RPMI8226 (cell line): ENCODE measurements around the gene VAT1L.
A peak's percentile ranks its signal among the peaks of the same experiment; 100 is the strongest.

ENCODE experiments used
- DNase-seq: peaks from one replicate; pipeline ENCODE4 v3.0.0-alpha.2; 2015

The VAT1L gene

GRCh38 chr16:78001451-78002025 lies 213.2 kb downstream of the VAT1L start:
- no peak for DNase-seq

DNA sequence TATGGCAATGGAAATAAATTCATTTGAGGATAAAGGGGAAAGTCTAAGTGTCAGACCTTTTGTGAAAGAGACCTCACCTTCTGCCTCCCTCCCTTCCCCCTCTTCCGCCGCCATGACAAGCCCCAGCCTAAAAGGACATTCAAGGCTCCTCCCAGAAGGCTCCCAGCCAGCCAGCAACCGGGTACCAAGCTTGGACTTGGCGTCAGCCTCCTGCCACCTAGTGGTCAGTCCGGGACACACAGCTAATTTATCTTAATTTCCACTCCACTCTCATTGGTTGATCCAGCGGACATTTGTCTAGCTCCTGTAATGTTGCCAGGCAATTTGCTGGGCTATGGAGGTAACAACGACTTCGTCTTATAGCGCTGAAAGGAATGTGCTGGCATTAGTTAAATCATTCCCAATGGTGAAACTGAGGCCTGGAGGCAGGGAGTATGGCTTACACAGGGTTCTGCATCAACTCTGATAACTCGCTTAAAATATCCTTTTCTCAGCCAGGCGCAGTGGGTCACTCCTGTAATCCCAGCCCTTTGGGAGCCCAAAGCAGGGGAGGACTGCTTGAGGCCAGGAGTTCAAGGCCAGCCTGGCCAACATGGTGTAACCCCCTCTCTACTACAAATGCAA lies 214.7 kb downstream of the VAT1L start:
- DNase-seq: peak; percentile 86

DNA sequence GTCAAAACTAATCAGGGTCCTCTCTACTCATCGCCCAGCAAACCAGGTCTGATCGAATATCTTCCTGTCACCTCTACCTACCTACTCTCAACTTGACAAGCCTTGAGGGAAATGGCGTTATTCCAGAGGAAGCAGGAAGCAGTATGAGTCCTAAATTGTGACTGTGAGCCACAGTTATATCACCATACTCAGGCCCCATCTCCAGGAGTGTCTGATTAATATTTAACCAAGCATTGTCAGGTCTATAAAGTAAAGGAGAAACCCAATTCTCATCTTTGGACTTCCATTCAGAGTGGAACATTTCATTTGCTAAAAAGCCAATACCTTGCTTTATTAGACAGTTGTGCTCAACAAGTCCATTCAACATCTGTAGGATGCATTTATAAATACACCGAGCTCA lies 216.2 kb downstream of the VAT1L start:
- DNase-seq: no peak

GRCh38 chr16:78005881-78006280 lies 217.5 kb downstream of the VAT1L start:
- DNase-seq: peak; percentile 38

- DNase-seq: no peak
Measured at GRCh38 chr16:78007121-78007520, 218.8 kb downstream of the VAT1L start.

DNA sequence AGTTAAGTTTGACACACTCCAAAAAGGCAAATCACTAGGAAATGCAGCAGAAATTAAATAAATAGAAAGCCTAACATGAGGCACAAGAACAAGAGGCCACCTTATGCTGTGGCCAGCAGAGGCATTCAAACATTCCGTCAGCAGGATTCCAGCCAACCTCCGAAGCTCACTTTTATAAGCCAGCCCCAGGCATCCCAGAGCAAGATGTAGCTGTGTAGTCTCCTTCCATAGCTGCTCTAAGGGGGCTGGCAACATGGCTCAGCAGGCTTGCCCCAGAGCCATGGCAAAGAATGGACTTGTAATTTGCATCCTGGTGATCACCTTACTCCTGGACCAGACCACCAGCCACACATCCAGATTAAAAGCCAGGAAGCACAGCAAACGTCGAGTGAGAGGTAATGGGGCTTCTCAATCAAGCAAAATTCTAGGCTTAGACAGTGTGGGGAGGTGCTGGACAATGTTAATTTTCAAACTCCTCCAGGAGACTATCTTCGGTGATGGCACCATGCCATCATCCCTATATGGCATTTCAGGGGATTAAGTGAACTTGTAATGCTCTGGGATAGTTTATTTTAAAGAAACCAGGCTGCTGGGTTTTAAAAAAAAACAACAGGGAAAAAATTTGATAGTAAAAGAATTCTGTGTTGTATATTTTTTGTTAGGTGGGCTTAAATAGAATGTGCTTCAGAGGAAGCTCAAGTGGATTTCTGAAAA lies 234.1 kb downstream of the VAT1L start, which contains the start of gene CLEC3A:
TSS of gene CLEC3A (plus strand) at position 202 of the 714 bp plus-strand sequence. CDS start at position 281, 79 bp downstream.
- DNase-seq: no peak

DNA sequence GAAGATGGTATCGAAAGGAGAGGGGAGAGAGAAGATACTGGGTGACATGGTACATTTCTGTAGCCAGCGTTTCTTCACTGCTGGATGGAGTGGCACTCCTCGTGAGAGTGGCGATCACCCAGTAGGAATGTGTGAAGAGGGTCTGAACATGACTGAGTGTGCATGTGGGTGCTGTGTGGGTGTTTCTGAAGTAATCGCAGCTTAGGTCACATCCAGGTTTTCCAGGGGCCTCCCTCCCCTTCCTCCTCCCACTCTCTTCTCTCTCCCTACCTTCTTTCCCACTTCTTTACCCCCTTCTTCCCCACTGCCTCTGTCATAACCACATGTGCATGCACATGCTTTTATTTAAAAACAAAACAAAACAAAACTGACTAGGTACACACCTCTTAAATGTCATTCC lies 235.8 kb downstream of the VAT1L start:
- no peak for DNase-seq

DNA sequence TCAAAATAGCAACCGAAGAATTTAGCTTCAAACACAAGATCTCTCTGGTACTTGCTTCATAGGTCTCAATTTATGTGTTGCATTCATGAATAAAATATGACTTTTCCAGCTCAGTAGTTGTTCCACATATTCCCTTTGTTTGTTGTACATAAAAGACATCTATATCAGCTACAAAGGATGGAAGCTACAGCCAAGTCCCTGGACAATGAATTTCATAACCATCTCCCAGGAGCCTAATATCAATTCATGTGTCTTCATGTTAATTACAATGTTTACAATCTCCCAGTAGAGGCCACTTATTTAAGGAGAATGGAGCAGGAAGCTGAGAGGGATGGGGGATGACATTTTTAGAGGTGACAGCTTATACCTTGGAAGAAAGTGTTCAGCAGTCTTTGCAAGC lies 237.3 kb downstream of the VAT1L start:
- DNase-seq: no peak

DNA sequence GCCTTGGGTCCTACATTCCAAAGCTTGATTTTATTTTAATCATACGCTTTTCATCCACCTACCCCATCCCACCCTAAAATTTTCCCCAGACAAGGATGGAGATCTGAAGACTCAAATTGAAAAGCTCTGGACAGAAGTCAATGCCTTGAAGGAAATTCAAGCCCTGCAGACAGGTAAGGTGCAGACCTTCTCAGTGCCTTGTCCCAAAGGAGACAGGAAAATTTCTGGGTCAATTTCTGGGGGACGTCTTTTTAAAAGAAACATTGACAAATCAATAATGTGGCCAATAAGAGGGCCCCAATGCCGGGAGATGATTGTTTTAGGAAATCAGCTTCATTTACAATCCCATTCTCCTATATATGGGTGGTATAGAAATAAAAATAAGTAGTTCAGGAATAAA lies 239.7 kb downstream of the VAT1L start:
- DNase-seq: no peak
